HG03342 (cell line): ENCODE data around the gene GAD2.

ENCODE experiments used
- ATAC-seq: cut with Tn5 transposase; IDR thresholded peaks from one replicate; pipeline ENCODE4 v1.9.1; 2021; ENCODE audit warnings: mild to moderate bottlenecking, moderate library complexity; ENCODE audit not compliant: unreplicated experiment

Gene GAD2

DNA sequence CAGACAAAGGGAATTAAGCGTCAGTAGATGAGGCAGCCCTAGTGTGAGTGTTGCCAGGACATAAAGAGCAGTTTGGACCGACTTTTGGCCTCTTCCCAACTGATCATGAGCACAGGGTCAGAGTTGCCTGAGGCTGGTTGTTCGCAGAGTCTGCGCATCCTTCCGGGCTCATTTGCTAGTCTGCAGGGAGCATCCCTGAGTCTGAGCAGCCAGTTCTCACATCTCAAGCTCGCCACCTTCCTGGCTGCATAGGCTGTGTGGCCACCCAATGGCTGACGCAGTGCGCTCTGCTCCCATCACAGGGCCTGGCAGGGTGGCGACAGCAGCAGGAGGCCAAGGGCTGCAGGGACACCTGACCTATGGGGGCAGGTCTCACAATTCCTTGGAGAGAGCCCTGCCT is 5.0 kb downstream of the GAD2 start:
- ATAC-seq = no peak

DNA sequence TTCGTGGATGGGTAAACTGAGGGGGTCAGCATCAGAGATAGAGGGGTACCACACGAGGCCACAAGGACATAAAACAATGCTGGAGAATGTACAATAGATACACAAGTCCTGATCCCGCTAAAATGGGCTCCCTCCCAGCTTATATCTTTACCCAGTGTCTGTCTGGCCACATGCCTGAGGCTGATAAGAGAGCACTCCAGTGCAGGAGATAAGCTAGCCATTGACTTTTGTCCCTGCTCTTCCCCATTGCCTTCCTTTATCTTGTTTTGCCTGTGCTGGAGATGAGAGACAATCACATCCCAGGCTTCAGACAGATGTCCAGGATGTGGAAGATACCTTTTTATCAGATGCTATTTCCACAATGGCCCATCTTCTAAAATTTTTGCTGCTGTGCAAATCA is 6.0 kb downstream of the GAD2 start:
- no peak for ATAC-seq

DNA sequence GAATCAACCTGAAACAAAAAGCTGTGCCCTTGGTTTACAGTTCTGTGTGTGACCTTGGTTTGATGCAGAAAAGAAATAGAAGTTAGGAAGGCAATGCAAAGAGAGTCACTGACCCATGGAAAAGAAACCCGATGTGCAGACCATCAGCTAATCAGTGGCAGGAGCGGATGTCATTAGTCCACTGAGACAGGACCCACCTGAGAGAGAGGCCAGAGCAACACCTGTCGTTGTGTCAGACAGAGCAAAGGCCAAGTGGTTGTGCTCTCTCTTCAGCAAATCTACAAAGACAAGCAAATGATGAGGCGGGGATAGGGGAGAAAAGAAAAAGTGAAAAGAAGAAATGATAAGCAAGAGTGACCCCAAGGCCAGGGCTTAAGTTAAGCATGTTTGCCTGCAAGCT is 8.7 kb downstream of the GAD2 start:
- no peak for ATAC-seq

DNA sequence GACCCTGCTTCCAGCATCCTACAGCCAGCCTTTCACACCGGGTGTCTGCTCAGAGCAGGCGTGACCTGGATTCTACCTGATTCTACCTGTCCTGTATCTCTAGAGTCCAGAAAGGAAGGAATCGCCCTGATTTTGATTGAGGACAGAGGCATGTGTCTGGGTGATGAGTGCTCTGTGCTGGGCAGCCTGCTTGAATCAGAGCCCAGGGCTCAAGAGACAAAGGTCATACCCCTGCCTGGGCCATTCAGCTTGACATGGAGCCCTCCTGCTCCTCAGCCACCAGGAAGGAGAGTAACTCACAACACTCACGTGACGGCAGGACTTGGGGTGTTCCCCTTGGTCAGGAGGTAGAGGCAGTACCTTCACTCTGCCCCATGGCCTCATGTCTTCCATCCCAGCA is 11.2 kb downstream of the GAD2 start:
- no peak for ATAC-seq

DNA sequence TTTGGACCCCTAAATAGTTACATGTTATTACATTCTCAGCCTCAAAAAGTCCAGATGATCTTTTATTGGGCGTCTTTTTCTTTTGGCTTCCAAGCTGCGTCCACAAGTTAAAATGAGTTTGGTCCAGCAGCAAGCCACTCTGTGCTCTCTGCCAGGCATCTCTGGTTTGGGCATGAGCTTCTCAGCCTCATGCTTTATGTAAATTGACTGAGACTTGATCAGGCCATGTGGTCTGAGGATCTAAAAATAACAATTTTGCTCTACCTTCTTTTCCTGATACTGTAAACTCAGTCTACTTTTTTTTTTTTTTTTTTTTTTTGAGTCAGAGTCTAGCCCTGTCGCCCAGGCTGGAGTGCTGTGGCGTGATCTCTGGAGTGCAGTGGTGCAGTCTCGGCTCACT is 15.6 kb downstream of the GAD2 start:
- ATAC-seq = no peak

DNA sequence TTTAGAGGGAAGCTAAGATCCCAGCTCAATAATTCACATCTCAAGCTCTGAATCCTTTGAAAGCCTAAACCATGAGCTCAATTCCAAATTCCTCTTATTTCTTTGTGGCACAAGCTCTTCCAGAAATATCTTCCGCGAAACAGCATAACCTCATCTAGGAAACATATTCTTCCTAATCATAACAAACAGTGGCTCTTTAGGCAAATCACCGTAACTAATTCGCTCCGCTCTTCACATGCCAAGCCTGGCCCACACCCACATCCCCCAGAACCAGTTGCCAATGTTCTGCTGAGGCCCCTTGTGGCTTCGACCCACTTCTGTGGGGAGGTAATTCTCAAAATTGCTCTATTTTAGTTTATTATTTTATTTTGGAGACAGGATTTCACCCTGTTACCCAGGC is 19.2 kb downstream of the GAD2 start:
- ATAC-seq = no peak

DNA sequence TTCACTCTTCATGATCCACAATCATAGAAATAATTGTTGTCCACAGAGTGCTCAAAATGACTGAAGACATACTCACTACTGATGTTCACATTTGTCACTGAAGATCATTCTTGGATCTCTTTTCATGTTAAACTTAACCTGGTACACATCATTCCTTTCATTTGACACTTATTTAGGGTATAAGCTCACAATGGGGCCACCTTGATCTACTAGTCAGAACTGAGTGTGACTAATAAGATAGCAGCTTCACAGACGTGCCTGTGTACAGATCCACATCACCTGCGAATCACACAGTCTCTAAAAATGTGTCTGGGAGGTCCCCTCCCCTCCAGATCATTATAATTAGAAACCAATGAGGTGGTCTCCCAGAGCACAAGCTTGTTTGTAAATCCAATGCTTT is 21.8 kb downstream of the GAD2 start:
- no peak for ATAC-seq

DNA sequence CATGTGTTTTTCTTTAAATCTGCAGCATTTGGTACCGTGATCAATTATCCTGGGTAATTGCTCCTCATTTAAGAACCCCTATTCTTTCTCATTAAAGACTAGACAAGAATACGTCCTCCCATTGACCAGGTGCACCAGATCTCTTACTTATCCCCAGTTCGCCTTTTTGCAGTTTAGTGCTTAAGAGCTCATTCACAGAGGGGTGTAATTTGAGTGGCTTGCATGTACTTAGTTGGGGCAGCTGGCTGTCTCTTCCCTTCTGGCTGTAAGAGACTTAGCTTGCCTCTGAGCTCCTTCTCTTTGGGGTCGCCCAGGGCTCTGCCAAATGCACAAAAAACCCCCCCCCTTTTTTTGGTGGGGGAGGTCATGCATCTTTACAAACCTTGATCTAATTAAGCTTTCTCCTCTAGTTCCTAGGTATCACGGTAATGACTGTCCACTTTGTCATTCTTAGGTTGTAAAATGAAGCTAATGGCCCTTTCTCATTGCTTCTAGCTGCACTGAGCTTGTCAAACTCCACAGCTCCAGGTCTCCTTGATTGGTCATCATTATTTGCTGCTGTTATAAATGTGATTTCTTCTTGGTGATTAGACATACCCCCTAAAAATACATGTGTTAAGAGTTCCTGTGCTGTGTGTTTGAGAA is 26.3 kb downstream of the GAD2 start:
- no peak for ATAC-seq

DNA sequence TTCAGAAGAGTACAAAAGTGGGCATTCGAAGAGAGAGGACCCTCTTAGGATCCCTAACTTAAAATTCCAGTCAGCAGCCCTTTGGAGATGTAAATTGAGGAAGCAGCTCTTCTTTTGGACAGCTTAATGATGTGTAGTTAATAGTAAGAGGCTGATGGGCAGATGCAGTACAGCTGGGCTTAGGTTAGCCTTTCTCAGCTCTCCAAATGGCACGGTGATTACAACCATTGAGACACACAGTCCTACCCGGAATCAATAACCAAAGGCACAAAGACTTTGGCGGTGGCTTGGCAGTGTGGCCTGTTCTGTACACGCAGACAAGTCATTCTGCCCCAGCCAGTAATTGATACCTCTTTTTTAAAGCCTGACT is 26.8 kb downstream of the GAD2 start:
- no peak for ATAC-seq

DNA sequence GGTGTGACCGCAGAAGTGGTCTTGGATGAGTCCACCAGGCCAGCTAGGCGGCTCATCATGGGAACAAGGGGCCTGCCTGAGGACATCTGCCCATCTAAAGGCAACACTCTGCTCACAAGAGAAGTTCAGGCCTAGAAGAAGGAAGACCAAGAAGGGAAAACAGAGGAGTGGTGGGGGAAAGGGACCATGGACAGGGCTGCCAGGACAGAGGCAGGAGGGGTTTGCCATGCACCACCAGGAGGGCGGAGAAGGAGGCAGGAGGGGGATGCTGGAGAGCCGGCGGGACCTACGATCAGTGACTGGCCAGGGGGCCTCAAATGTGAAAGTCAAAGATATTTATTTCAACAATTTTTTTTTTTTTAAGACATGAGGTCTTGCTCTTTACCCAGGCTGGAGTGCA is 33.1 kb downstream of the GAD2 start:
- ATAC-seq = no peak

DNA sequence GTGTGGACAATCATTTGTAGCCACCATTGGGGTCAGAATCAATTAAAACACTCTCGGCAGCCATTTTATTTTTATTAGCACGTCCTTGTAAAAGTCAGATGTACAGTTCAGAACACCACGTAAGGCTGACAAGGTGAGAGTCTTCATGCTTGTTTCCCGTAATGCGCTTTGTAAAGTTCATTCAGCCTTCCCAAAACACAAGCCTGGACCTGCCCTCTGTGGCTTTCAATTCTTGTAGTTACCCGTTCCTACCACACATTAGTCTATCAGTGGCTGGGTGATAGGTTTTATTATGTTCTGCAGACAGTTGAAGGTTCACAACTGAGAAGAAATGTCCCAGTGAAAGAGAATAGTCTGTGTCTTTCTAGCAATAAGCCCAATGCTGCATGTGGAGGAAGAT is 35.4 kb downstream of the GAD2 start:
- ATAC-seq = no peak

DNA sequence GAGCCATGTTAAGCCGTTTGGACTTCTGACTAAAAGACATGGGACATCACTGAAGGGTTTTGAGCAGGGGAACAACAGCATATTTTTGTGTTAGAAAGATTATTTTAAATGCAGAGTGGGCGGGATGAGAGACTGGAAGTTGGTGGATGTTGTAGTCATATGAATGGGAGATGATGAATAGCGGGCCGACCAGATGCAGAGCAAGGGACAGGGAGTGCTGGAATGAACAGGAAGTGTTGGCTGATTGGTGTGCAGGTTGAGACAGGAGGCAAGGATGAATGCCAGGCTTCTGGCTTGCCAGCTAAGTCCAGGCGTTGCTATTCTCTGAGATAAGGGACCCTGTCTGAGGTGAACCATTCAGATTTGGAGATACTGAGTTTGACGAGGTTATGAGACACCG is 38.0 kb downstream of the GAD2 start:
- no peak for ATAC-seq

DNA sequence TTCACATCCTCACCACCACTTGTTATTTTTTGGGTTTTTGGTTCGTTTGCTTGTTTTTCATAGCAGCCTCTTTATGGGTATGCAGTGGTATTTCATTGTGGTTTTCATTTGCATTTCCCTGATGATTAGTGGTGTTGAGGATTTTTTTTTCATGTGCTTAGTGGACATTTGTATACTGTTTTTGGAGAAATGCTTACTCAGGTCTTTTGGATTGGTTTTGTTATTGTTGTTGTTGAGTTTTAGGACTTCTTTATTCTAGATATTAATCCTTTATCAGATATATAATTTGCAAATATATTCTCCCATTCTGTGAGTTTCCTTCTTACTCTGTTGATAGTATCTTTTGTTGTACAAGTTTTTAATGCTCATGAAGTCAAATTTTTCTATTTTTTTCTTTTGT is 42.8 kb downstream of the GAD2 start:
- ATAC-seq = no peak

DNA sequence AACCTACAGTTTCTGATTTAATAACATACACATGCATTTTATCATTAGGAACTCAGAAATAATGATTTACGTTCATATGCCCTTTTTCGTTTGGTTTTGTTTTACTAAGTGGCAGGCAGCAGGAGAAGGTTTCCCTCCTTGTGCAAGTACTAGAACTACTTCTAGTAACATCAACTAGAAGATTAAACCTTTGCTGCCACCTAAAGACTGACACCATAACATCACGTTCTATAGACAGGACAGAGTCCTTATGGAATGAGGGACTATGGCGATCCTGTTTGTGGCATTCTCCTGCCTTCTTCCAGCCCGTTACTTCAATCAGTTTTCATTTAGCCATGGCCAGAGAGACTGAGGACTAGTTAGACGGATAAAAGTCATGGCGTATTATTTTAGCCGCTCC is 53.2 kb downstream of the GAD2 start:
- ATAC-seq = no peak

DNA sequence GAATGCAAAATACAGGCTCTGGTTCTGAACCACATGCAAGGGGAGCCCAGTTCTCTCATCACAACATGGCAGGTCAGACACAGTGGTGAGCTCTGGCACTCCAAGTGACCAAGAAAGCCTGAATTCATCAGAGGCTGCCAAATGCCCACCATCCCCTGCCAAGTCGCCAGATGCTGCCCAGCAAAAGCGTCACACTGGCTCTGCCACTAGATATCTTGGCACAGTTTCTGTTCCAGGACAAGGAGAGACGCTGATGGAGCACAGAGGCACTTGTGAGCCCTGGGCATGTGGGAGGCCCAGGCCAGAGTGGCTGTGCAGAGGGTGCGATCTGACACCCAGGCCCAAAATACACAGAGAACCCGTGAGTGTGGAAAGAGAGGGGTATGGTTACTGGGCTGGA is 57.8 kb downstream of the GAD2 start:
- no peak for ATAC-seq

DNA sequence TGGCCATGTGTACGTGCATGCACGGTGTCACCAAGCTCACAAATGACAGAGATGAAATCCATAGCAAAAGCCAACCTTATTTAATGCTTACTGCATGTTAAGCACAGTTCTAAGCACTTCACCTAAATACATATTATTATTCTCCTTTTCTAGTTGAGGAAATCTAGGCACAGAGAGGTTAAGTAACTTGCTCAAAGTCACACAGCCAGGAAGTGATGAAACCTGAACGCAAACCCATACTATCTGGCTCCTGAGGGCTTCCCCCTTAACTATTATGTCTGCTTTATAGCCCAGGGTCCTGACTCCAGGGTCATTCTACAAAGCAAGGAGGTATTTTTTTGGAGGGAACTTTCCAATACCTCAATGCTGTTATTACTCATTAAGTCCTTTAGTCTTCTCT is 61.7 kb downstream of the GAD2 start:
- ATAC-seq = no peak

DNA sequence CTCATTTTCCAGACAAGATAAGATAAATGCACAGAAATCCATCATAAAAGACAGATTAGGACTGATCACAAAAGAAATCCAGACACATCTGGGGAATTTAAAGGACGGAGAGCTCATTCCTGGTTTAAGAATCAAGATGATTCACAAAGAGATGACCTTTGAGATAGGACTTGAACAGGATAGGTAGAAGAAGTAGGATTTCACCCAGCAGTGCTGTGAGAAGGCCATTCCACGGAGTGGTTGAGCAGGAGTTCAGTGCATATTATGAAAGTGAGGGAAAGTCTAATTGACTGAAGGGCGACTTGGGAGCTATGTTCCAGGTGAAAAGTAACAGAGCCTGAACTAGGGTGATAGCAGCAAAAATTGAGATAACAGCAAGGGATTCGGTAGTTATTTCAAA is 73.7 kb downstream of the GAD2 start:
- no peak for ATAC-seq

DNA sequence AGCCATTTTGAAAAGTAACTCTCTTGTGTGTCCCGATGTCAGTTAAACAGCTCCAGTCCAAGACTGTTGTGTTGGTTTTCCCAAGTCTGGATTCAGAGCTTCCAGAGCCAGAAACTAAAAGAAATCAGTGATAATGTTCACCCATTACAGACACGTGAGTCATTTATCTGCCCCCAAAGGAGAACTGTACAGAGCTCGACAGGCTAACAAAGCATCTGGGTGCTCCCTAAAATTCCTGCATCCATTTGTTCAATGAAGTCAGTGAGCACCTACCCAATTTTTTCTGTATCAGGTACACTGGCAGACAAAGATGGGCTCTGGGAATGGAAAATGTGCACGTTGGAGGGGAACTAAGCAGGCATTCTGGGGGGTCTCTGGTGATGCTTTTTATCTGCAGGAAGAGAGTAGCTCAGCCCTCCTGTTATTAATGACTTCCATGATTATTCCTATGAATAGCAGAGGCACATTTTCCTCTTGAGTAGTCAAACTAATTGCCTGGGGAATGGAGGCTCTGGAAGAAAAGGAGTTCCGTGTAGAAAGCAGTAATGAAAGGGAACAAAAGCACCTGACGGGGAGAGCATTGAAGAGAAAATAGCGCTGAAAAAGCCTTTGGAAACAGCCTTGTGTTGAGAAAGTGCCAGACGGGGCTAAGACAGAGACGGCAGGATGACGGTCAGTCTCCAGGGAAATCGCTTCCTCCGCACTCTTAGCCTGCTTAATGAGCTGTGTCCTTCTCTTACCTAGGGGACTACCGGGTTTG is 75.3 kb downstream of the GAD2 start:
- no peak for ATAC-seq

DNA sequence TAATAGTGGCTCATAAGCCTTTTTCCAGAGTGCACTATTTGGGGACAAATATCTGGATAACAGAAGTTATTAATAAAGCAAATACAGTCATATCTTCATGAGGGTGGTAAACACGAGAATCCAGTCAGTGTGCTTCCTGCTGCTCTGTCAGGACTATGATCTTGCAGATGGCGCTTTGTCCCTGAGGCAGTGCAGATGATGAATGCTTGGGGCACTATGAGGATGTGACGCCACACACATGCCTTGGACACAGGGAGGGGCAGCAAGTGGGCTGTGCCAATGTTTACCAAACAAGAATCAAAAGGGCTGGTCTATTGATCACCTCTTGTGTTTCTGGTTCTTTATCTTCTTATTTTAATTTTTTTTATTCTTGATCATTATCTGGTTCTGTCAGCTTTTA is 79.8 kb downstream of the GAD2 start:
- no peak for ATAC-seq

DNA sequence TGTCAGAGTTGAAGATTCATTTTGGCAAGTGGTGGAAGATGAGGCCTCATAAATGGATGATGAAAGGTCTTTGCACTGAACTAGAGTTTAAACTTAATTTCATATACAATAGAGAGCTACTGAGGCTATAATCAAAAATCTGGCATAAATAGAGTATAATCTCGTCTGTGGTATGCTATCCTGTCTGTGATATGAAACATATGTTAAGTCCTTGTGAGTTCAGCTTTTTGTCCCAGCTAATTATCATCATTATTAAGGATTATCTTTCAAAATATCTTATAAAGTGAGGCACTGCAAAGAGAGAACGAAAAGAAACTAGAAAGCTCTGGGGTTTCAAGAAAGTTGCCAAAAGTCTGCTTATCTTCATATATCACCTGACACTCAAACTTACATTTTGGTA is 83.4 kb downstream of the GAD2 start:
- ATAC-seq = no peak

DNA sequence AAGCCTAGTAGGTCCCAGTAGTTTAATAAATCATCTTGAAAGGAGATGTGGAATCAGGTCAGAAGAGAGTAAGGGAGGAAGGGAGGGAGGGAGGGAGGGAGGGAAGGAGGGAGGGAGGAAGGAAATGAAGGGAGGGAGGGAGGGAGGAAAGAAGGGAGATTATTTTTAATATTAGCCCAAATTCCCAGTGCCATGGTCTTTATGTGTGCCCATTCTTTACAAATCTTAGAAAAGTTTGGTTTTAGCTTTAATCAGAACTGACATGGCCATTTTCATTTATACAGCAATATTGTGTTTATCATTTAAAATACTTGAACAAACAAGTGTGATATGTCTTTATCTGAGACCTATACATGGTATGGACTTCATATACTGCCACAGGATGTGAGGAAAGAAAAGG is 86.8 kb downstream of the GAD2 start:
- ATAC-seq = no peak

DNA sequence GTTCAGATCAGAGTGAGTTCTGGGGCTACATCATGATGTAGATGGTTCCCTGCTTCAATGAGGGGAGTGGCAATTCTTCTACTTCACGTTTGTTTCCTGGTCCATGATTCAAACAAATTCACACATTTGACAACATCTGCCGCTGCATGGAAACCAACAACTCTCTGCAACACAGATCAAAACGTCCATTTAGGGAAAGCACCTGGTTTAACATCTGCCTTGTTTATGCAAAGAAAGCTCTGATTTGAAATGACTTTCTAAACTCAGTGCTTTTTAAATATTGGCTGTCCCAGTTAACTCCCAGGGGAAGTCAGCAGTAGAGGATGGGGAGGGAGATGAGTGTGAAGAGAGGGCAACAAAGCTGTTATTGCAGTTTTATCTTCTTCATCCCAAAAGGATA is 93.8 kb downstream of the GAD2 start:
- peak; percentile 86 for ATAC-seq

DNA sequence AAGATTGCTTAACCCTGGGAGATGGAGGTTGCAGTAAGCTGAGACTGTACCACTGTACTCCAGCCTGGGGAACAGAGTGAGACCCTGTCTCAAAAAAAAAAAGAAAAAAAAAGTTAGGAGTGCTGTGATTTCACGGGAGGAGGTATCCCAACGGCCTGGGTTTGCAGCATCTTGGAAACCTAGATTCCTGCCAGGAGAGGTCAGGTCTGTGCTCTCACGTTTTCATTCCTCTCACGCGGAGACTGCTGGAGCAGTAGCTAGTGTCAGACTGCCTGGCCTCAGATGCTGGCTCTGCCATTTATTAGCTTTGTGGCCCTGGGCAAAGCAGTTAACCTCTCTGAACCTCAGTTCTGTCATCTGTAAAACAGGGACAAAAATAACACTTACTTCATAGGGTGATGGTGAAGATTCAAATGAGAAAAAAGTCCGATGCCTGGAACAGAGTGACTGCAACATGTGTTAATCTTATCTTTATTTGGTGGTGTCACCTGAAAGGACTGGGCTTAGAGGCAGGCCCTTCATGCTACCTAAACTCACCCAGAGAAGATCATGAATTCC is 94.9 kb downstream of the GAD2 start:
- ATAC-seq = no peak
